HepG2 (cell line): ENCODE results near the gene MNT. TPM values are rescaled to one million over a fixed set of nuclear protein-coding genes. Genes with fewer than 3 reads are reported as not detected.
A peak's percentile ranks its signal among the peaks of the same experiment; 100 is the strongest.

Source experiments
- FOXO1 ChIP-seq: sonication (generic); formaldehyde crosslinking; IDR thresholded peaks from 2 replicates; pipeline ENCODE4 v1.4.0; 2020; ENCODE audit warnings: missing genetic modification reagents
- GFI1 ChIP-seq: sonication (generic); formaldehyde crosslinking; IDR thresholded peaks from 2 replicates; pipeline ENCODE4 v1.5.0; 2020; ENCODE audit warnings: missing genetic modification reagents, mild to moderate bottlenecking, borderline replicate concordance
- MIXL1 ChIP-seq: IDR thresholded peaks from 2 replicates; pipeline ENCODE4 v1.6.1; 2016
- NFRKB ChIP-seq: fragments of 450-650 bp; IDR thresholded peaks from 2 replicates; pipeline ENCODE4 v1.6.1; 2017
- POLR2G ChIP-seq: fragments of 200-400 bp; formaldehyde crosslinking; IDR thresholded peaks from 2 replicates; pipeline ENCODE4 v1.6.1; 2018; ENCODE audit warnings: mild to moderate bottlenecking, low read depth, low read length, moderate library complexity
- SOX13 ChIP-seq, 3 experiments: fragments of 450-650 bp in 1 of 3; sonication (generic) in 1 of 3; formaldehyde crosslinking in 1 of 3; IDR thresholded peaks in 2 of 3; conservative IDR thresholded peaks in 1 of 3; 2 replicates each; pipeline versions ENCODE4 v1.5.0 to v1.6.1; 2016 to 2020; ENCODE audit warnings: antibody characterized with exemption in 1 of 3, mild to moderate bottlenecking in 1 of 3, missing compliant biosample characterization in 1 of 3, missing genetic modification reagents in 1 of 3, moderate library complexity in 1 of 3
- SP2 ChIP-seq: sonication (generic); formaldehyde crosslinking; IDR thresholded peaks from 2 replicates; pipeline ENCODE4 v1.5.1; 2020; ENCODE audit warnings: mild to moderate bottlenecking, missing genetic modification reagents
- THAP11 ChIP-seq: IDR thresholded peaks from 2 replicates; pipeline ENCODE4 v1.6.1; 2016; ENCODE audit warnings: missing biosample characterization, missing genetic modification reagents
- ZNF629 ChIP-seq: sonication (generic); formaldehyde crosslinking; conservative IDR thresholded peaks from 2 replicates; pipeline ENCODE4 v1.5.0; 2020; ENCODE audit warnings: missing genetic modification reagents
- ZNF644 ChIP-seq: IDR thresholded peaks from 2 replicates; pipeline ENCODE4 v1.6.1; 2016; ENCODE audit warnings: low read depth
- ZSCAN12 ChIP-seq: sonication (generic); formaldehyde crosslinking; IDR thresholded peaks from 2 replicates; pipeline ENCODE4 v1.9.0; 2021; ENCODE audit warnings: mild to moderate bottlenecking, missing genetic modification reagents
- polyA plus RNA-seq, 8 experiments: library from polyadenylated mRNA; depleted of rRNA in 3 of 8; stranded (reverse) in 7 of 8; unstranded in 1 of 8; fragments of >200 nt; fragmentation: Illumina TruSeq in 4 of 8; extraction: Trizol in 4 of 8; gene quantifications; 2 replicates each; pipeline versions ENCODE4 v1.2.1 to v1.2.3, GENCODE V29; 2011 to 2016; ENCODE audit warnings: low read depth in 4 of 8, missing spikeins in 1 of 8, mixed read lengths in 1 of 8; ENCODE audit not compliant: insufficient read depth in 1 of 8
- total RNA-seq, 5 experiments: library from RNA; depleted of rRNA; stranded (reverse); fragments of >200 nt; fragmentation: Illumina TruSeq; extraction: Trizol; gene quantifications; 2 replicates each; pipeline ENCODE4 v1.2.3, GENCODE V29; 2016; ENCODE audit warnings: low read depth in 1 of 5
- TF ChIP-seq, protein P1 (sequence below): IDR thresholded peaks from 2 replicates; pipeline ENCODE4 v1.6.1; 2016; ENCODE audit warnings: missing genetic modification reagents, missing compliant biosample characterization
- TF ChIP-seq, protein P2 (sequence below): sonication (generic); formaldehyde crosslinking; IDR thresholded peaks from 2 replicates; pipeline ENCODE4 v1.9.0; 2022; ENCODE audit warnings: missing genetic modification reagents, mild to moderate bottlenecking, borderline replicate concordance
- TF ChIP-seq, protein P3 (sequence below): sonication (generic); formaldehyde crosslinking; IDR thresholded peaks from 2 replicates; pipeline ENCODE4 v1.5.1; 2020; ENCODE audit warnings: mild to moderate bottlenecking, missing genetic modification reagents, moderate library complexity
- TF ChIP-seq, protein P4 (sequence below): sonication (generic); formaldehyde crosslinking; IDR thresholded peaks from 2 replicates; pipeline ENCODE4 v1.4.0; 2020; ENCODE audit warnings: missing genetic modification reagents
- TF ChIP-seq, protein P5 (sequence below): sonication (generic); formaldehyde crosslinking; IDR thresholded peaks from 2 replicates; pipeline ENCODE4 v1.4.0; 2020; ENCODE audit warnings: missing genetic modification reagents, mild to moderate bottlenecking, borderline replicate concordance

Gene MNT
- total and polyA plus RNA-seq, 2 of the 13 experiments (the other 11 are each of a cell fraction or from before 2014, with no cell fraction given), result 2.1 to 3.5 TPM

GRCh38 chr17:2347805-2348685 is 52.8 kb downstream of the MNT start (continued):
- 0 out of 2 replicates have a peak, but pooled peaks have one; percentile 27 for TF ChIP-seq ZNF644
- TF ChIP-seq ZSCAN12 (CRISPR knock-in tag), result no peak
- TF ChIP-seq, protein P1, sequence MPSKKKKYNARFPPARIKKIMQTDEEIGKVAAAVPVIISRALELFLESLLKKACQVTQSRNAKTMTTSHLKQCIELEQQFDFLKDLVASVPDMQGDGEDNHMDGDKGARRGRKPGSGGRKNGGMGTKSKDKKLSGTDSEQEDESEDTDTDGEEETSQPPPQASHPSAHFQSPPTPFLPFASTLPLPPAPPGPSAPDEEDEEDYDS (CRISPR knock-in tag), result 0 out of 2 replicates have a peak, but pooled peaks have one; percentile 42
- 0 out of 2 replicates have a peak, but pooled peaks have one; percentile 18 for TF ChIP-seq ZNF629 (CRISPR knock-in tag)
- no peak for TF ChIP-seq SOX13 (IDR thresholded peaks at IDR 0.05)
- peak in 1 of 2 experiments; percentile 27; a peak in 1 of 4 replicates for TF ChIP-seq SOX13 (CRISPR knock-in tag; conservative IDR thresholded peaks at IDR 0.05 in 1 of 2, IDR thresholded peaks at IDR 0.05 in 1 of 2)
- no peak for TF ChIP-seq GFI1 (CRISPR knock-in tag)
- TF ChIP-seq, protein P2, sequence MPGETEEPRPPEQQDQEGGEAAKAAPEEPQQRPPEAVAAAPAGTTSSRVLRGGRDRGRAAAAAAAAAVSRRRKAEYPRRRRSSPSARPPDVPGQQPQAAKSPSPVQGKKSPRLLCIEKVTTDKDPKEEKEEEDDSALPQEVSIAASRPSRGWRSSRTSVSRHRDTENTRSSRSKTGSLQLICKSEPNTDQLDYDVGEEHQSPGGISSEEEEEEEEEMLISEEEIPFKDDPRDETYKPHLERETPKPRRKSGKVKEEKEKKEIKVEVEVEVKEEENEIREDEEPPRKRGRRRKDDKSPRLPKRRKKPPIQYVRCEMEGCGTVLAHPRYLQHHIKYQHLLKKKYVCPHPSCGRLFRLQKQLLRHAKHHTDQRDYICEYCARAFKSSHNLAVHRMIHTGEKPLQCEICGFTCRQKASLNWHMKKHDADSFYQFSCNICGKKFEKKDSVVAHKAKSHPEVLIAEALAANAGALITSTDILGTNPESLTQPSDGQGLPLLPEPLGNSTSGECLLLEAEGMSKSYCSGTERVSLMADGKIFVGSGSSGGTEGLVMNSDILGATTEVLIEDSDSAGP, result peak; percentile 25; the same call in 1 of the 2 replicates
- peak; percentile 34; the same call in 1 of the 2 replicates for TF ChIP-seq THAP11
- TF ChIP-seq, protein P3, sequence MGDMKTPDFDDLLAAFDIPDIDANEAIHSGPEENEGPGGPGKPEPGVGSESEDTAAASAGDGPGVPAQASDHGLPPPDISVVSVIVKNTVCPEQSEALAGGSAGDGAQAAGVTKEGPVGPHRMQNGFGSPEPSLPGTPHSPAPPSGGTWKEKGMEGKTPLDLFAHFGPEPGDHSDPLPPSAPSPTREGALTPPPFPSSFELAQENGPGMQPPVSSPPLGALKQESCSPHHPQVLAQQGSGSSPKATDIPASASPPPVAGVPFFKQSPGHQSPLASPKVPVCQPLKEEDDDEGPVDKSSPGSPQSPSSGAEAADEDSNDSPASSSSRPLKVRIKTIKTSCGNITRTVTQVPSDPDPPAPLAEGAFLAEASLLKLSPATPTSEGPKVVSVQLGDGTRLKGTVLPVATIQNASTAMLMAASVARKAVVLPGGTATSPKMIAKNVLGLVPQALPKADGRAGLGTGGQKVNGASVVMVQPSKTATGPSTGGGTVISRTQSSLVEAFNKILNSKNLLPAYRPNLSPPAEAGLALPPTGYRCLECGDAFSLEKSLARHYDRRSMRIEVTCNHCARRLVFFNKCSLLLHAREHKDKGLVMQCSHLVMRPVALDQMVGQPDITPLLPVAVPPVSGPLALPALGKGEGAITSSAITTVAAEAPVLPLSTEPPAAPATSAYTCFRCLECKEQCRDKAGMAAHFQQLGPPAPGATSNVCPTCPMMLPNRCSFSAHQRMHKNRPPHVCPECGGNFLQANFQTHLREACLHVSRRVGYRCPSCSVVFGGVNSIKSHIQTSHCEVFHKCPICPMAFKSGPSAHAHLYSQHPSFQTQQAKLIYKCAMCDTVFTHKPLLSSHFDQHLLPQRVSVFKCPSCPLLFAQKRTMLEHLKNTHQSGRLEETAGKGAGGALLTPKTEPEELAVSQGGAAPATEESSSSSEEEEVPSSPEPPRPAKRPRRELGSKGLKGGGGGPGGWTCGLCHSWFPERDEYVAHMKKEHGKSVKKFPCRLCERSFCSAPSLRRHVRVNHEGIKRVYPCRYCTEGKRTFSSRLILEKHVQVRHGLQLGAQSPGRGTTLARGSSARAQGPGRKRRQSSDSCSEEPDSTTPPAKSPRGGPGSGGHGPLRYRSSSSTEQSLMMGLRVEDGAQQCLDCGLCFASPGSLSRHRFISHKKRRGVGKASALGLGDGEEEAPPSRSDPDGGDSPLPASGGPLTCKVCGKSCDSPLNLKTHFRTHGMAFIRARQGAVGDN (CRISPR knock-in tag), result peak; percentile 55
- TF ChIP-seq, protein P4, sequence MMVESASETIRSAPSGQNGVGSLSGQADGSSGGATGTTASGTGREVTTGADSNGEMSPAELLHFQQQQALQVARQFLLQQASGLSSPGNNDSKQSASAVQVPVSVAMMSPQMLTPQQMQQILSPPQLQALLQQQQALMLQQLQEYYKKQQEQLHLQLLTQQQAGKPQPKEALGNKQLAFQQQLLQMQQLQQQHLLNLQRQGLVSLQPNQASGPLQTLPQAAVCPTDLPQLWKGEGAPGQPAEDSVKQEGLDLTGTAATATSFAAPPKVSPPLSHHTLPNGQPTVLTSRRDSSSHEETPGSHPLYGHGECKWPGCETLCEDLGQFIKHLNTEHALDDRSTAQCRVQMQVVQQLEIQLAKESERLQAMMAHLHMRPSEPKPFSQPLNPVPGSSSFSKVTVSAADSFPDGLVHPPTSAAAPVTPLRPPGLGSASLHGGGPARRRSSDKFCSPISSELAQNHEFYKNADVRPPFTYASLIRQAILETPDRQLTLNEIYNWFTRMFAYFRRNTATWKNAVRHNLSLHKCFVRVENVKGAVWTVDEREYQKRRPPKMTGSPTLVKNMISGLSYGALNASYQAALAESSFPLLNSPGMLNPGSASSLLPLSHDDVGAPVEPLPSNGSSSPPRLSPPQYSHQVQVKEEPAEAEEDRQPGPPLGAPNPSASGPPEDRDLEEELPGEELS (CRISPR knock-in tag), result peak; percentile 39; the same call in 1 of the 2 replicates
- 0 out of 2 replicates have a peak, but pooled peaks have one; percentile 28 for TF ChIP-seq FOXO1 (CRISPR knock-in tag)
- no peak for TF ChIP-seq POLR2G
- TF ChIP-seq MIXL1 (CRISPR knock-in tag), result peak; percentile 38; the same call in 1 of the 2 replicates
- peak; percentile 56 for TF ChIP-seq SP2 (CRISPR knock-in tag)
- TF ChIP-seq NFRKB, result no peak
- TF ChIP-seq, protein P5, sequence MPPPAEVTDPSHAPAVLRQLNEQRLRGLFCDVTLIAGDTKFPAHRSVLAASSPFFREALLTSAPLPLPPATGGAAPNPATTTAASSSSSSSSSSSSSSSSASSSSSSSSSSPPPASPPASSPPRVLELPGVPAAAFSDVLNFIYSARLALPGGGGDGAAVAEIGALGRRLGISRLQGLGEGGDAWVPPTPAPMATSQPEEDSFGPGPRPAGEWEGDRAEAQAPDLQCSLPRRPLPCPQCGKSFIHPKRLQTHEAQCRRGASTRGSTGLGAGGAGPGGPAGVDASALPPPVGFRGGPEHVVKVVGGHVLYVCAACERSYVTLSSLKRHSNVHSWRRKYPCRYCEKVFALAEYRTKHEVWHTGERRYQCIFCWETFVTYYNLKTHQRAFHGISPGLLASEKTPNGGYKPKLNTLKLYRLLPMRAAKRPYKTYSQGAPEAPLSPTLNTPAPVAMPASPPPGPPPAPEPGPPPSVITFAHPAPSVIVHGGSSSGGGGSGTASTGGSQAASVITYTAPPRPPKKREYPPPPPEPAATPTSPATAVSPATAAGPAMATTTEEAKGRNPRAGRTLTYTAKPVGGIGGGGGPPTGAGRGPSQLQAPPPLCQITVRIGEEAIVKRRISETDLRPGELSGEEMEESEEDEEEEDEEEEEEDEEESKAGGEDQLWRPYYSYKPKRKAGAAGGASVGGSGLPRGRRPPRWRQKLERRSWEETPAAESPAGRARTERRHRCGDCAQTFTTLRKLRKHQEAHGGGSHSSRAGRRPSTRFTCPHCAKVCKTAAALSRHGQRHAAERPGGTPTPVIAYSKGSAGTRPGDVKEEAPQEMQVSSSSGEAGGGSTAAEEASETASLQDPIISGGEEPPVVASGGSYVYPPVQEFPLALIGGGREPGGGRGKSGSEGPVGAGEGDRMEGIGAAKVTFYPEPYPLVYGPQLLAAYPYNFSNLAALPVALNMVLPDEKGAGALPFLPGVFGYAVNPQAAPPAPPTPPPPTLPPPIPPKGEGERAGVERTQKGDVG (CRISPR knock-in tag), result 0 out of 2 replicates have a peak, but pooled peaks have one; percentile 24
